ENCODE data around the gene PTGFRN. TPM values are rescaled to one million over a fixed set of nuclear protein-coding genes. Genes with fewer than 3 reads are reported as not detected.

Gene PTGFRN
- total and polyA plus RNA-seq, 9 of the 15 experiments (the other 6 are each of a cell fraction or from before 2014, with no cell fraction given): 17.3 to 33.1 (median 25.7) TPM

DNA sequence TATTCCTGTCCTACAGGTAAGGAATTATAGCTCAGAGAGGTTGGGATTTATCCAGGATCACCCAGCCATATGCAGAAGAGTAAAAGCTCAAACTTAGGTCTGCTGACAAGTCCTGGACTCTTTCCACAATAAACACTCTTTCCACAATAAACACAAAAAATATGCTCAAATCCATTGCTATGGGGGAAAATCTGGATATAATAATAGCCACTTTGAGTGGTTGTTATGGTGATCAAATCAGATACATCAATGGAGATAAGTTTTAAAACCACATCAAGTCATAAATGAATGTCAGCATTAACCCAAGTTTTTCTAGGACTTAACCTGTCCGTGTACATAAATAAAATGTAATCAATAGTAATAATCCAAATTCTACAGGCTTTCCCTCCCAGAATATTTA lies 128.1 kb downstream of the PTGFRN start:
- no peak overlapping the region for H3K27ac ChIP-seq (ENCODE audit: extremely low read depth, low read depth, low read length)
- H2AFZ ChIP-seq (ENCODE audit: low read depth, low read length): no peak overlapping the region
- no peaks in the 10 kb centered on the region; a peak in 2 of 5 replicates for H3K4me1 ChIP-seq (replicated peaks in 1 of 2; ENCODE audit: control insufficient read depth in 2 of 2, insufficient read depth in 2 of 2, low read length in 2 of 2)
- no peak overlapping the region for H3K9ac ChIP-seq (ENCODE audit: insufficient read depth in 1 of 2, low read depth in 2 of 2, low read length in 2 of 2)
- H3K79me2 ChIP-seq (ENCODE audit: control insufficient read depth, insufficient read depth, low read length): no peaks in the 10 kb centered on the region
- FAIRE-seq (no peak), ATAC-seq (no peak), DNase-seq (ENCODE audit: extremely low read depth in 1 of 4, low spot score in 3 of 4) (no peak)
- WGBS (ENCODE audit: insufficient coverage, low coverage, missing lambda C conversion rate): 0% methylated on average over 1 of the region's 1 CpG
- no peaks in the 10 kb centered on the region for H3K36me3 ChIP-seq (ENCODE audit: control insufficient read depth, insufficient read depth, low read length)
- intact Hi-C loops (cut with micrococcal nuclease) (no loop called here), in situ Hi-C loops (cut with MboI) (no loop called here)
- ChIA-PET POLR2A (no interaction called here), CTCF (ENCODE audit: low intra/inter-chr PET ratio) (no interaction called here)
- no peaks in the 10 kb centered on the region for H3K27me3 ChIP-seq (ENCODE audit: control insufficient read depth in 2 of 2, insufficient read depth in 2 of 2, low read length in 2 of 2)
- H3K9me1 ChIP-seq (ENCODE audit: control insufficient read depth, insufficient read depth, low read length): no peaks in the 10 kb centered on the region
- no peak overlapping the region for H3K4me3 ChIP-seq
- no TSS peak for BruUV-seq (replicated peaks)
- H3K9me3 ChIP-seq (replicated peaks; ENCODE audit: control insufficient read depth, insufficient read depth, low read depth, low read length): no peaks in the 10 kb centered on the region
- H4K20me1 ChIP-seq (replicated peaks; ENCODE audit: control insufficient read depth, insufficient read depth, low read length): no peaks in the 10 kb centered on the region
- H3K4me2 ChIP-seq (ENCODE audit: insufficient read depth, low read length): no peak overlapping the region
- TF ChIP-seq ZEB2 (IDR thresholded peaks at IDR 0.05) (no peak), ZNF24 (IDR thresholded peaks at IDR 0.05) (no peak), CHD2 (IDR thresholded peaks at IDR 0.05; ENCODE audit: low read depth, low read length) (no peak), KDM2B (CRISPR knock-in tag; IDR thresholded peaks at IDR 0.05) (no peak), SAFB (IDR thresholded peaks at IDR 0.05; ENCODE audit: borderline replicate concordance, low read depth, low read length) (no peak), ZNF780A (CRISPR knock-in tag; IDR thresholded peaks at IDR 0.05) (no peak), ZFPM2 (CRISPR knock-in tag; IDR thresholded peaks at IDR 0.05) (no peak), BMI1 (IDR thresholded peaks at IDR 0.05; ENCODE audit: low read length) (no peak), MAFF (IDR thresholded peaks at IDR 0.05; ENCODE audit: low read length) (no peak), HNRNPH1 (optimal IDR thresholded peaks at IDR 0.05; ENCODE audit: low read depth, low read length) (no peak), SRF (CRISPR knock-in tag; IDR thresholded peaks at IDR 0.05) (no peak)
- TF ChIP-seq, protein P1, sequence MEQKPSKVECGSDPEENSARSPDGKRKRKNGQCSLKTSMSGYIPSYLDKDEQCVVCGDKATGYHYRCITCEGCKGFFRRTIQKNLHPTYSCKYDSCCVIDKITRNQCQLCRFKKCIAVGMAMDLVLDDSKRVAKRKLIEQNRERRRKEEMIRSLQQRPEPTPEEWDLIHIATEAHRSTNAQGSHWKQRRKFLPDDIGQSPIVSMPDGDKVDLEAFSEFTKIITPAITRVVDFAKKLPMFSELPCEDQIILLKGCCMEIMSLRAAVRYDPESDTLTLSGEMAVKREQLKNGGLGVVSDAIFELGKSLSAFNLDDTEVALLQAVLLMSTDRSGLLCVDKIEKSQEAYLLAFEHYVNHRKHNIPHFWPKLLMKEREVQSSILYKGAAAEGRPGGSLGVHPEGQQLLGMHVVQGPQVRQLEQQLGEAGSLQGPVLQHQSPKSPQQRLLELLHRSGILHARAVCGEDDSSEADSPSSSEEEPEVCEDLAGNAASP (IDR thresholded peaks at IDR 0.05): no peak
- TF ChIP-seq, protein P2, sequence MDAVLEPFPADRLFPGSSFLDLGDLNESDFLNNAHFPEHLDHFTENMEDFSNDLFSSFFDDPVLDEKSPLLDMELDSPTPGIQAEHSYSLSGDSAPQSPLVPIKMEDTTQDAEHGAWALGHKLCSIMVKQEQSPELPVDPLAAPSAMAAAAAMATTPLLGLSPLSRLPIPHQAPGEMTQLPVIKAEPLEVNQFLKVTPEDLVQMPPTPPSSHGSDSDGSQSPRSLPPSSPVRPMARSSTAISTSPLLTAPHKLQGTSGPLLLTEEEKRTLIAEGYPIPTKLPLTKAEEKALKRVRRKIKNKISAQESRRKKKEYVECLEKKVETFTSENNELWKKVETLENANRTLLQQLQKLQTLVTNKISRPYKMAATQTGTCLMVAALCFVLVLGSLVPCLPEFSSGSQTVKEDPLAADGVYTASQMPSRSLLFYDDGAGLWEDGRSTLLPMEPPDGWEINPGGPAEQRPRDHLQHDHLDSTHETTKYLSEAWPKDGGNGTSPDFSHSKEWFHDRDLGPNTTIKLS (IDR thresholded peaks at IDR 0.05; ENCODE audit: borderline replicate concordance, low read depth): no peak
- TF ChIP-seq, protein P3, sequence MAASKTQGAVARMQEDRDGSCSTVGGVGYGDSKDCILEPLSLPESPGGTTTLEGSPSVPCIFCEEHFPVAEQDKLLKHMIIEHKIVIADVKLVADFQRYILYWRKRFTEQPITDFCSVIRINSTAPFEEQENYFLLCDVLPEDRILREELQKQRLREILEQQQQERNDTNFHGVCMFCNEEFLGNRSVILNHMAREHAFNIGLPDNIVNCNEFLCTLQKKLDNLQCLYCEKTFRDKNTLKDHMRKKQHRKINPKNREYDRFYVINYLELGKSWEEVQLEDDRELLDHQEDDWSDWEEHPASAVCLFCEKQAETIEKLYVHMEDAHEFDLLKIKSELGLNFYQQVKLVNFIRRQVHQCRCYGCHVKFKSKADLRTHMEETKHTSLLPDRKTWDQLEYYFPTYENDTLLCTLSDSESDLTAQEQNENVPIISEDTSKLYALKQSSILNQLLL (CRISPR knock-in tag; IDR thresholded peaks at IDR 0.05; ENCODE audit: borderline replicate concordance): no peak
- TF ChIP-seq, protein P4, sequence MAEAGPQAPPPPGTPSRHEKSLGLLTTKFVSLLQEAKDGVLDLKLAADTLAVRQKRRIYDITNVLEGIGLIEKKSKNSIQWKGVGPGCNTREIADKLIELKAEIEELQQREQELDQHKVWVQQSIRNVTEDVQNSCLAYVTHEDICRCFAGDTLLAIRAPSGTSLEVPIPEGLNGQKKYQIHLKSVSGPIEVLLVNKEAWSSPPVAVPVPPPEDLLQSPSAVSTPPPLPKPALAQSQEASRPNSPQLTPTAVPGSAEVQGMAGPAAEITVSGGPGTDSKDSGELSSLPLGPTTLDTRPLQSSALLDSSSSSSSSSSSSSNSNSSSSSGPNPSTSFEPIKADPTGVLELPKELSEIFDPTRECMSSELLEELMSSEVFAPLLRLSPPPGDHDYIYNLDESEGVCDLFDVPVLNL (CRISPR knock-in tag; IDR thresholded peaks at IDR 0.05; ENCODE audit: low read depth): no peak
- TF ChIP-seq, protein P5, sequence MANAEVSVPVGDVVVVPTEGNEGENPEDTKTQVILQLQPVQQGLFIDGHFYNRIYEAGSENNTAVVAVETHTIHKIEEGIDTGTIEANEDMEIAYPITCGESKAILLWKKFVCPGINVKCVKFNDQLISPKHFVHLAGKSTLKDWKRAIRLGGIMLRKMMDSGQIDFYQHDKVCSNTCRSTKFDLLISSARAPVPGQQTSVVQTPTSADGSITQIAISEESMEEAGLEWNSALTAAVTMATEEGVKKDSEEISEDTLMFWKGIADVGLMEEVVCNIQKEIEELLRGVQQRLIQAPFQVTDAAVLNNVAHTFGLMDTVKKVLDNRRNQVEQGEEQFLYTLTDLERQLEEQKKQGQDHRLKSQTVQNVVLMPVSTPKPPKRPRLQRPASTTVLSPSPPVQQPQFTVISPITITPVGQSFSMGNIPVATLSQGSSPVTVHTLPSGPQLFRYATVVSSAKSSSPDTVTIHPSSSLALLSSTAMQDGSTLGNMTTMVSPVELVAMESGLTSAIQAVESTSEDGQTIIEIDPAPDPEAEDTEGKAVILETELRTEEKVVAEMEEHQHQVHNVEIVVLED (CRISPR knock-in tag; IDR thresholded peaks at IDR 0.05): no peak
- TF ChIP-seq, protein P6, sequence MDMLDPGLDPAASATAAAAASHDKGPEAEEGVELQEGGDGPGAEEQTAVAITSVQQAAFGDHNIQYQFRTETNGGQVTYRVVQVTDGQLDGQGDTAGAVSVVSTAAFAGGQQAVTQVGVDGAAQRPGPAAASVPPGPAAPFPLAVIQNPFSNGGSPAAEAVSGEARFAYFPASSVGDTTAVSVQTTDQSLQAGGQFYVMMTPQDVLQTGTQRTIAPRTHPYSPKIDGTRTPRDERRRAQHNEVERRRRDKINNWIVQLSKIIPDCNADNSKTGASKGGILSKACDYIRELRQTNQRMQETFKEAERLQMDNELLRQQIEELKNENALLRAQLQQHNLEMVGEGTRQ (CRISPR knock-in tag; IDR thresholded peaks at IDR 0.05): no peak
